ENCODE measurements around the gene SSR4. TPM values are rescaled to one million over a fixed set of nuclear protein-coding genes. Genes with fewer than 3 reads are reported as not detected.

SSR4 gene
- total and polyA plus RNA-seq, 8 donors = 368 to 925 (median 398) TPM

- ATAC-seq = no peak
- FAIRE-seq = no peak
Observed at GRCh38 chrX:153831429-153832150, 37.1 kb downstream of the SSR4 start.

GRCh38 chrX:153832728-153833127 is 38.3 kb downstream of the SSR4 start:
- Histone ChIP-seq H3K27me3 (peaks cover 0 to 9% (median 0%) of the 10 kb centered on the region in 4 donors), H3K27ac (no peak overlapping the region), H3K36me3 (no peaks in the 10 kb centered on the region), H3K9me3 (no peaks in the 10 kb centered on the region), H3K4me1 (no peaks in the 10 kb centered on the region), H3K4me3 (no peak overlapping the region)
- DNase-seq (no peak), ATAC-seq (no peak), FAIRE-seq (no peak)
- TF ChIP-seq CTCF (IDR thresholded peaks at IDR 0.05) = no peak
- WGBS, 2 donors = 79 to 90% methylated on average over 10 of the region's 10 CpGs
- intact Hi-C loops (cut with DNase I) = no loop called here

More at GRCh38 chrX:153831429-153832150, 37.1 kb downstream of the SSR4 start:
- no peak for TF ChIP-seq CTCF (IDR thresholded peaks at IDR 0.05)
- Histone ChIP-seq H3K4me1 (no peaks in the 10 kb centered on the region), H3K36me3 (no peaks in the 10 kb centered on the region), H3K4me3 (no peak overlapping the region), H3K9me3 (no peaks in the 10 kb centered on the region), H3K27ac (no peak overlapping the region), H3K27me3 (peaks cover 0 to 14% (median 0%) of the 10 kb centered on the region in 4 donors)
- intact Hi-C loops (cut with DNase I) = no loop called here
- 64 to 76% methylated on average over 23 of the region's 23 CpGs for WGBS, 2 donors
- DNase-seq = no peak

DNA sequence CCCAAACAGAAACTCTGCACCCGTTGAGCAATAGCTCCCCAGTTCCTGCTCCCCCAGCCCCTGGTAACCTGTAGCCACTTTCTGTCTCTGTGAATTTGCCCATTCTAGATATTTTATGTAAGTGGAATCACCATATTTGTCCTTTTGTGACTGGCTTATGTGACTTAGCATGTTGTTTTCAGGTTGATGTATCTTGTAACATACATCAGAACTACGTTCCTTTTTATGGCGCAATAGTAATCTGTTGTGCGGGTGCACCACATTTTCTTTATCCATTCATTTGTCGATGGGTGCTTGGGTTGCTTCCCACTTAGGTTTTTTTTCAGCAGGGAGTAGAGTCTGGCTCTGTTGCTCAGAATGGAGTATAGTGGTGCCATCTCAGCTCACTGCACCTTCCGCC is 42.5 kb downstream of the SSR4 start:
- 84 to 91% methylated on average over 6 of the region's 6 CpGs for WGBS, 2 donors
- no peak for FAIRE-seq

DNA sequence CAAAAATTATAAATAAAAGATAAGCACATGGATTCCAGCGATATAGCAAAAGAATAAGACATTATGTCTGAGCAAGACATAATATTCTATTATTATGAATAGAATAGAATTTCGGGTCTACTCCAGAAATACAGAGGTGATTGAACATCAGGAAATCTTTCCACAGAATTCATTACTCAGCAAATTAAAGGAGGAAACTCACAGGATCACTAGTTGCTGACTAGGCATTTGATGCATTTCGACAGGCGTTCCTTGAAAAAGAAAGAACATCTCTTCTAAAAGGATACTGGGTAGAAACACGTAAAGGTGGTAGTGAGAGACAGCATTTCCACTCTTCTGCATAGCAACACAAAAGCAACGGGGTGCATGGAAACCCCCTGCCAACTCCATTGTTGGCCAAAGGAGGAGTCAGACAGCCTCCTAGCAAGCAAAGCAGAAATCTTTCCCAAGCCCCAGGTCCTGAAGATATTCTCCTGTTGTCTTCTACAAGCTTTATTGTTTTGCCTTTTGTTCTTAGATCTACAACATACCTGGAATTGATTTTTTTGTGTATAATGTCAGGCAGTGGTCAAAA is 50.1 kb downstream of the SSR4 start:
- WGBS, 2 donors = 25 to 31% methylated on average over 6 of the region's 6 CpGs
- FAIRE-seq = no peak

More for the DNA sequence above, 42.5 kb downstream of the SSR4 start:
- DNase-seq = no peak
- H3K27ac ChIP-seq = no peak overlapping the region
- intact Hi-C loops (cut with DNase I) = no loop called here
- H3K27me3 ChIP-seq = peaks cover 0 to 34% (median 0%) of the 10 kb centered on the region in 4 donors
- H3K4me3 ChIP-seq = no peak overlapping the region
- no peak for TF ChIP-seq CTCF (IDR thresholded peaks at IDR 0.05)
- H3K9me3 ChIP-seq = no peaks in the 10 kb centered on the region
- no peaks in the 10 kb centered on the region for H3K4me1 ChIP-seq
- H3K36me3 ChIP-seq = no peaks in the 10 kb centered on the region
- ATAC-seq = no peak

More for the DNA sequence above, 50.1 kb downstream of the SSR4 start:
- no peak for TF ChIP-seq CTCF (IDR thresholded peaks at IDR 0.05)
- Histone ChIP-seq H3K36me3 (no peaks in the 10 kb centered on the region), H3K27ac (no peak overlapping the region), H3K4me3 (no peak overlapping the region), H3K9me3 (no peaks in the 10 kb centered on the region), H3K27me3 (peaks cover 0 to 40% (median 5%) of the 10 kb centered on the region in 4 donors), H3K4me1 (no peaks in the 10 kb centered on the region)
- no peak for DNase-seq
- no peak for ATAC-seq
- intact Hi-C loops (cut with DNase I) = no loop called here
